HT-29 (cell line): ENCODE data around the gene MOB4. TPM values are rescaled to one million over a fixed set of nuclear protein-coding genes. Genes with fewer than 3 reads are reported as not detected.
"Not testable (repeated sequence)": the region's sequence is repeated elsewhere in the genome, so short reads cannot be mapped to it uniquely, and the experiment has no call there.

Source experiments
- DNase-seq: peaks from one replicate; pipeline ENCODE4 v3.0.0-alpha.2; 2015; ENCODE audit warnings: low spot score
- total RNA-seq: library from RNA; depleted of rRNA; stranded (reverse); fragments of >200 nt; shearing (Covaris generic); gene quantifications from 2 replicates; pipeline ENCODE4 v1.2.3, GENCODE V29; 2014

MOB4 gene
- total RNA-seq, 1 experiment from 2014 or later: 17.9 TPM

DNA sequence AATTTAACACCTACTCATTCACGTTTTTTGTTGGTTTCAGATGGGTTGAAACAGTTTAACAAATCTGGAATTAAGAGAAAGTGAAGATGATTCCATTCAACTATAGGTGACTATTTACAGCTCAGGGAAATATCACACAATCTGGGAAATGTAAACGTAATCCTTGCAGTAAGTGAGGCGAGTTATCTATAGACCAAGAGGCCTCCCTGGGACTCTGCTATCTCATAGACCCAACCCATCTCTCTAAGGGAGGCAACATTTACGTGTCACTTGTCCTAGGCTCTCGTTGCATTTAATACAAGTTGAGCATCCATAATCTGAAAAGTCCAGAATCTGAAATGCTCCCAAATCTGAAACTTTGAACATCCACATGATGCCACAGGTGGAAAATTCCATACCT, 2.0 kb upstream of the MOB4 start:
- no peak for DNase-seq

- DNase-seq: no peak
These were observed 1.1 kb upstream of the MOB4 start for GRCh38 chr2:197514754-197515153.

DNA sequence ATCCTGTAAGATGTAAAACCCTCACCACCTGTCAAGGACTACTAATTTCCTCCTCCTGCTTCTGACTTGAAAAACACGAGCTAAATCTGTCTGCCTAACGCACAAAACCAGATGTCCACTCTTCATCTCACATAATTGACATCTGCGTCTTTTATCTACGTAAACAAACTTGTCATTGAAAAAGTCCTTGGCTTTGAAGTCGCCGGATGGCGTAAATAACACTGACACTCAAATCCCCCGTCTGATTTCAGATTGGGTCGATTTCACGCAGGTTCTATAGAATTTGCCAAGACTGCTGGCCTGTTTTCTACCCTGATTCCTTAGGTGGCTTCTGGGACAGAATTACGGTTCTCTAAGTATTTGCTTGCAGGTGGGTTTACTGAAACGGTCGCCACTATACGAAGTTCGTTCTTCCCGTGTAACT, 539 bp upstream of the MOB4 start:
- peak; percentile 48 for DNase-seq

GRCh38 chr2:197516393-197516761, 511 bp downstream of the MOB4 start:
- DNase-seq: peak; percentile 59

DNA sequence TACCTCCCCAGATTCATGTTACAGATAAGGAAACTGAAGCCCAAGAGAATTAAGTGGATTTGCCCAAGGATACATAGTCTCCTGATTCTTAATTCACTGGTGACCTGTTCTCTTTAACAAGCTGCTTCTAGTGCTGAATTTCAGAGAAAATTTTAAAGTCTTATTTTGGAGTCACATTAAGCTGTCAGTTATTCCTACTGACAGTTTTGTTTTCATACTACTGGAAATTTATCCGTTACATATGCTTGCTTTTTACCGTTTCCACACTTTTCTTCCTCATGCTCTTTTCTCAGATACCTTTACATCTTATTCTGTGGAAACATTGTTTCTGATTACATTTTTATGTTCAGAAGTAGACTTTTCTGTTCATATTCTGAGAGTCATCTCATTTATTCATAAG, 1.3 kb downstream of the MOB4 start:
- DNase-seq: no peak

DNA sequence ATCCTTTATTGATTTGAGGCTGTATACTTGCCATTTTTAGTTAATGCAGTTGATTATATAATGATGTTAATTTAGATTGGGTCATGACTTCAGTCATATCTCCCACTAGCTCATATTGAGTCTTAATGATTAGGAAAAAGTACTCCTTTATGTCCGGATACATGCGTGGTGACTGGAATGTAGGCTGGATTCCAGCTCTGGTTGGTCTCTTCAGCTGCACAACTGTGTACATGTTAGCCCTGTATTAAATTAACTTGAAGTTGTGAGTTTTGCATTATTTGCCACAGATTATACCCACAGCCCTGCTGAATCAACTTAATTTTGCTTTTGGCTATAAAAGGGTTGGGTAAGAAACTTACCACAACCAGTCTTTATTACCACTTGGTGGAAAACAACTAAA, 22.5 kb downstream of the MOB4 start:
- DNase-seq: no peak

- DNase-seq: no peak
These were observed 23.9 kb downstream of the MOB4 start for GRCh38 chr2:197539734-197540133.

GRCh38 chr2:197543206-197543605, 27.3 kb downstream of the MOB4 start:
- no peak for DNase-seq

GRCh38 chr2:197547163-197547900, 31.5 kb downstream of the MOB4 start:
- DNase-seq: no peak

- DNase-seq: no peak
These were observed 32.7 kb downstream of the MOB4 start for GRCh38 chr2:197548582-197548981.

DNA sequence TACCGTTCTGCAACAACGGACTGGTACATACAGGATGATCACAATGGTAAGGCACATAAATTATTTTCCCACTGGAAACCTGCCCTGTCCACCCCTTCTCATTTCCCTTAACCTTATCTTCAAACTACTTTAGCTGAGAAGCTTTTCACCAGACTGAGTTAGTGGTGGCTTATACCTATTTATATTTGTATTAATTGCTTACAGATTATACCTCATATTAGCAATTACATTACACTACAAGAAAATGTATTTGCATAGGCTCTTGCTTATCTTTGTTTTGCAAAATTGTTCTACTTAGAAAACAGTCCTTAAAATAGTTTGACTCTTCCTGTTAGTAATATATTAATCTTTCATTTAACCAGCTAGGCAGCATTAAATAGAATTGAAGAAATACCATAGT, 35.4 kb downstream of the MOB4 start:
- not testable (repeated sequence) for DNase-seq

DNA sequence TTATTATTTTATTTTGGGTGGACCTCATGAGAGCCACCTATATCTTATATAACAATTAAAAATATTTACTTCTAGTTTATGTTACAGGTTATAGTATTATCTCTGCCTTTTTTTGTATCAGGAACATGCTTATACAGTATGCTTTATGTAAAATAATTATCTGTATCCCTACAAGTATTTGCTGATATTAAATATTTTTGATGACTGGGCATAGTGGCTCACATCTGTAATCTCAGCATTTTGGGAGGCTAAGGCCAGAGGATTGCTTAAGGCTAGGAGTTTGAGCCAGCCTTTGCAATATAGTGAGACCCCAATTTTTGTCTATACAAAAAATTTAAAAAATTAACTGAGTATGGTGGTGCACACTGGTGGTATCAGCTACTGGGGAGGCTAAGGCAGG, 39.6 kb downstream of the MOB4 start:
- DNase-seq: no peak

DNA sequence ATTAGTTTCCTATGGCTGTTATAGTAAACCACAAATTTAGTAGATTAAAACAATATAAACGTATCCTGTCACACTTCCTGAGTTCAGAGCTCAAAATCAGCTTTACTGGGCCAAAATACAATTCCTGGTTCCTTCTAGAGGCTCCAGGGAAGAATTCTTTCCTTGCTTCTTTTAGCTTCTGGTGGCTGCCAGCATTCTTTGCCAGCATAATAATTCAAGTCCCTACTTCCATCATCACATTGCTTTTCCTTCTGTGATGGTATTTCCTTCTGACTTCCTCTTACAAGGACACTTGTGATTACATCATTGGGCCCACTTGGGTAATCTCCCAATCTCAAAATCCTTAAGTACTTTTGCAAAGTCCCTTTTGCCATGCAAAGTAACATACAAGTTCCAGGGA, 40.6 kb downstream of the MOB4 start:
- no peak for DNase-seq

DNA sequence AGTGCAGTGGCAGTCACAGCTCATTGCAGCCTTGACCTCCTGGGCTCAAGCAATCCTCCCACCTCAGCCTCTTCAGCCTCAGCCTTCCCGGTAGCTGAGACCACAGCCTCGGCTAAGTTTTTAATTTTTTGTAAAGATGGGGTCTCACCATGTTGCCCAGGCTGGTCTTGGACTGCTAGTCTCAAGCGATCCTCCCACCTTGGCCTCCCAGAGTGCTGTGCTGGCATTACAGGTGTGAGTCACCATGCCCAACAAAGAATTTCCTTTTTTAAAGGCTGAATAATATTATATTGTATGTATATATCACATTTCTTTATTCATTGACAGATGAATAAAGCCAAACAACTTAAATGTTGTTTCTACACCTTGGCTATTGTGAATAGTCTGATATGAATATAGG, 42.5 kb downstream of the MOB4 start:
- DNase-seq: no peak

DNA sequence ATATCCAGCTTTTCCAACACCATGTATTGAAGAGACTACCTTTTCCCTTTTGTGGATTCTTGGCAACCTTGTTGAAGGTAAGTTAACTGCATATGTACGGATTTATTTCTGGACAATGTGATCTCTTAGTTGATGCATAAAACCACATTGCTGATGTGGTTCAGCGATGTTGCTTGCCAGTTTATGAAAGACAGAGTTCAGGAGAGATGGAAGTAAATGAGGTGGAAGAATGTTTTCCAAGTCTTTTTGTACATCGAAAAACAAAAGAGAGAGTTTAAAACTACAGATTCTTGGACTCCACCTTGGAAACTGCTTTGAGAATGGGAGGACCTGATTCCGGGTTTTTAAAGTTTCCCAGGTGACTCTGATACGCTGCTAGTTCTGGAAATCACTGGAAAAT, 43.8 kb downstream of the MOB4 start:
- no peak for DNase-seq

GRCh38 chr2:197560146-197560665, 44.3 kb downstream of the MOB4 start:
- DNase-seq: no peak

- DNase-seq: no peak
These were observed 55.9 kb downstream of the MOB4 start for GRCh38 chr2:197571627-197572271.

- no peak for DNase-seq
These were observed 57.7 kb downstream of the MOB4 start for GRCh38 chr2:197573608-197574007.

DNA sequence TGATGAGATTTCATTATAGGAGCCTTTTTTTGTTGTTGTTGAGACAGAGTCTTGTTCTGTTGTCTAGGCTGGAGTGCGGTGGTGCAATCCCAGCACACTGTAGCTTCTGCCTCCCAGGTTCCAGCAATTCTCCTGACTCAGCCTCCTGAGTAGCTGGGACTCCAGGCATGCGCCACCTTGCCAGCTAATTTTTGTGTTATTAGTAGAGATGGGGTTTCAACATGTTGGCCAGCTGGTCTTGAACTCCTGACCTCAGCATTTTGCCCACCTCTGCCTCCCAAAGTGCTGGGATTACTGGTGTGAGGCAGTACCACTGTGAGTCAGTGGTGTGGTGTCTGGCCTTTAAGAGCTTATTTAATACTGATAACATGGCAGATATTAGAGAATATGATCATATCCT, 60.1 kb downstream of the MOB4 start:
- DNase-seq: no peak

GRCh38 chr2:197576631-197577030, 60.8 kb downstream of the MOB4 start:
- DNase-seq: no peak

GRCh38 chr2:197577446-197577845, 61.6 kb downstream of the MOB4 start:
- DNase-seq: no peak

DNA sequence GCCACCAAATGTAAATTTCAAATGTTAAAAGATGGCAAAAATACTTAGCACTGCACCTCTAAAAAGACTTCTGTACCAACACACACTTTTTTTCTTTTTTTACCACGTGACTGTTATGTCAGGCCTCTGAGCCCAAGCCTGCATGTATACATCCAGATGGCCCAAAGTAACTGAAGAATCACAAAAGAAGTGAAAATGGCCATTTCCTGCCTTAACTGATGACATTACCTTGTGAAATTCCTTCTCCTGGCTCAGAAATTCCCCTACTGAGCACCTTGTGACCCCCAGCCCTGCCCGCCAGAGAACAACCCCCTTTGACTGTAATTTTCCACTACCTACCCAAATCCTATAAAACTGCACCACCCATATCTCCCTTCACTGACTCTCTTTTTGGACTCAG, 62.4 kb downstream of the MOB4 start:
- not testable (repeated sequence) for DNase-seq

DNA sequence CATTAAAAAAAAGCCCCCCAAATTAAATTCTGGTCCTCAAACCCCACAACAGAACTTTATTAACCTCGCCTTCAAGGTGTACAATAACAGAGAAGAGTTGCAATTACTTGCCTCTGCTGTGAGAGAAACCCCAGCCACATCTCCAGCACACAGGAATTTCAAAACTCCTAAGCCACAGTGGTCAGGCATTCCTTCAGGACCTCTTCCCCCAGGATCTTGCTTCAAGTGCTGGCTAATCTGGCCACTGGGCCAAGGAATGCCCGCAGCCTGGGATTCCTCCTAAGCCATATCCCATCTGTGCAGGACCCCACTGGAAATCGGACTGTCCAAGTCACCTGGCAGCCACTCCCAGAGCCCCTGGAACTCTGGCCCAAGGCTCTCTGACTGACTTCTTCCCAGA, 64.3 kb downstream of the MOB4 start:
- not testable (repeated sequence) for DNase-seq
